ENCODE results near the gene RPRD2.

- TF ChIP-seq CTCF (IDR thresholded peaks at IDR 0.05) (no peak), POLR2A (IDR thresholded peaks at IDR 0.05) (no peak)
Measured at GRCh38 chr1:150516616-150517015, 152.7 kb downstream of the RPRD2 start.
